CD4-positive, alpha-beta T cell (primary cell): ENCODE results near the gene PRKD2. TPM values are rescaled to one million over a fixed set of nuclear protein-coding genes. Genes with fewer than 3 reads are reported as not detected.

Experiments used
- ATAC-seq: fragments of 200-7000 bp; cut with Tn5 transposase; one replicate; pipeline ENCODE4 v1.10.0; 2022; ENCODE audit warnings: mild to moderate bottlenecking; ENCODE audit not compliant: poor library complexity
- CTCF ChIA-PET: fragments of 350-600 bp; sonication (Branson Sonifier 250); formaldehyde crosslinking; loops from one replicate; lab custom pipeline; 2021; ENCODE audit warnings: antibody characterized with exemption, inconsistent platforms; lab: Charles Lee
- POLR2A ChIA-PET: fragments of 350-600 bp; sonication (Branson Sonifier 250); formaldehyde crosslinking; loops from one replicate; lab custom pipeline; 2021; ENCODE audit warnings: antibody characterized with exemption, inconsistent platforms; lab: Charles Lee
- DNase-seq, 14 experiments: peaks; one replicate each; pipeline ENCODE4 v3.0.0-alpha.2; 2013 to 2020; ENCODE audit warnings: mixed read lengths in 2 of 14
- H3K27ac ChIP-seq, 2 donors: one replicate each; pipeline versions ENCODE4 v1.5.1 to v1.7.0; 2013; ENCODE audit warnings: low read length in 2 of 2, low read depth in 1 of 2, mild to moderate bottlenecking in 1 of 2
- H3K27me3 ChIP-seq, 2 experiments: 1 replicate in 1 of 2; 2 replicates in 1 of 2; pipeline versions ENCODE4 v1.6.1 to v1.7.0; 2013; ENCODE audit warnings: low read length in 2 of 2, control low read depth in 1 of 2, mild to moderate bottlenecking in 1 of 2, moderate library complexity in 1 of 2; ENCODE audit not compliant: insufficient read depth in 2 of 2, control insufficient read depth in 1 of 2
- H3K36me3 ChIP-seq: one replicate; pipeline ENCODE4 v1.6.1; 2013; ENCODE audit warnings: low read length, control low read depth; ENCODE audit not compliant: insufficient read depth
- H3K4me1 ChIP-seq: one replicate; pipeline ENCODE4 v1.6.1; 2013; ENCODE audit warnings: low read length, control low read depth; ENCODE audit not compliant: insufficient read depth
- H3K4me3 ChIP-seq: one replicate; pipeline ENCODE4 v1.5.1; 2013; ENCODE audit warnings: mild to moderate bottlenecking, low read length, moderate library complexity
- H3K9me3 ChIP-seq, 2 experiments: 1 replicate in 1 of 2; 2 replicates in 1 of 2; pipeline versions ENCODE4 v1.6.1 to v1.7.0; 2013; ENCODE audit warnings: low read length in 2 of 2, mild to moderate bottlenecking in 2 of 2, control low read depth in 1 of 2, moderate library complexity in 1 of 2; ENCODE audit not compliant: control insufficient read depth in 1 of 2, insufficient read depth in 1 of 2
- H3K27ac Mint-ChIP-seq: one replicate; pipeline ENCODE4 v1.8.0; 2020; ENCODE audit warnings: mixed read lengths
- H3K27me3 Mint-ChIP-seq: one replicate; pipeline ENCODE4 v1.8.0; 2021; ENCODE audit warnings: mixed read lengths
- H3K36me3 Mint-ChIP-seq: one replicate; pipeline ENCODE4 v1.8.0; 2021; ENCODE audit warnings: low read depth, mixed read lengths
- H3K4me1 Mint-ChIP-seq: one replicate; pipeline ENCODE4 v1.8.0; 2021; ENCODE audit warnings: low read depth, mixed read lengths
- H3K4me3 Mint-ChIP-seq: one replicate; pipeline ENCODE4 v1.8.0; 2020; ENCODE audit warnings: mild to moderate bottlenecking, mixed read lengths
- H3K9me3 Mint-ChIP-seq: one replicate; pipeline ENCODE4 v1.8.0; 2020; ENCODE audit warnings: mixed read lengths
- CTCF ChIP-seq: fragments of 200-600 bp; IDR thresholded peaks from one replicate; pipeline ENCODE4 v1.8.0; 2022; ENCODE audit warnings: antibody characterized with exemption, mild to moderate bottlenecking
- intact Hi-C, 2 experiments: fragments of 100-400 bp; cut with DNase I in 1 of 2; cut with micrococcal nuclease in 1 of 2; formaldehyde crosslinking; loops; one replicate each; pipeline versions ENCODE4 v1.15.1 to v1.9.0; 2023 to 2025; cut with DNase I, micrococcal nuclease
- total RNA-seq, 174 experiments: library from RNA in 2 of 174; stranded (reverse) in 2 of 174; gene quantifications; one replicate each; pipeline ENCODE4 v1.2.3 and lab custom pipeline; 2021 to 2026

Gene PRKD2
- total RNA-seq, 2 experiments from 2014 or later: 105 to 113 TPM

GRCh38 chr19:46718934-46719622 is 2.2 kb upstream of the PRKD2 start:
- ChIA-PET CTCF (interaction anchor here (0.8 to 1.1 kb wide), 3 partner anchors 9 to 12 kb away, joined by 3 to 6 read pairs (median 4); no protein-coding TSS in a partner anchor), POLR2A (interaction anchor here (1.0 to 1.2 kb wide), 3 partner anchors 8 to 58 kb away, joined by 3 to 10 read pairs (median 4); partner anchors contain the start of gene DACT3)
- no peak overlapping the region for H3K4me3 ChIP-seq
- peak in 1 of 14 experiments; percentile 23 for DNase-seq
- Mint-ChIP-seq H3K27me3 (no peaks in the 10 kb centered on the region), H3K4me1 (peaks cover 39% of the 10 kb centered on the region), H3K9me3 (no peaks in the 10 kb centered on the region), H3K36me3 (peaks cover 59% of the 10 kb centered on the region), H3K27ac (peak overlapping the region; percentile 99), H3K4me3 (peak overlapping the region; percentile 99)
- H3K4me1 ChIP-seq: peaks cover 48% of the 10 kb centered on the region
- no peaks in the 10 kb centered on the region for H3K9me3 ChIP-seq
- intact Hi-C loops: loop anchor here in 1 of 2 experiments (10.0 kb wide), 1 partner anchor 516 kb away; the partner anchor contains the start of gene BBC3
- H3K27me3 ChIP-seq: no peaks in the 10 kb centered on the region
- no peak for ATAC-seq
- peaks cover 37% of the 10 kb centered on the region for H3K36me3 ChIP-seq
- H3K27ac ChIP-seq: peak overlapping the region; percentile 86 to 91
- no peak for TF ChIP-seq CTCF

- peaks cover 39% of the 10 kb centered on the region for H3K4me1 Mint-ChIP-seq
- intact Hi-C loops: loop anchor here in 1 of 2 experiments (10.0 kb wide), 1 partner anchor 516 kb away; the partner anchor contains the start of gene BBC3
- peak overlapping the region; percentile 99 for H3K4me3 Mint-ChIP-seq
- POLR2A ChIA-PET: interaction anchor here (0.6 to 1.2 kb wide), 8 partner anchors 9 to 395 kb away, joined by 3 to 10 read pairs (median 4); partner anchors contain the start of genes CALM3, DACT3 and ZC3H4
- CTCF ChIA-PET: interaction anchor here (1.1 kb wide), 2 partner anchors 10 to 14 kb away, joined by 6 to 10 read pairs; no protein-coding TSS in a partner anchor
- no peaks in the 10 kb centered on the region for H3K9me3 ChIP-seq
- no peaks in the 10 kb centered on the region for H3K27me3 Mint-ChIP-seq
- peaks cover 53% of the 10 kb centered on the region for H3K4me1 ChIP-seq
- DNase-seq: peak; percentile 22 to 85 (median 51)
- H3K36me3 ChIP-seq: peaks cover 32% of the 10 kb centered on the region
- H3K27ac Mint-ChIP-seq: peak overlapping the region; percentile 99
- H3K9me3 Mint-ChIP-seq: no peaks in the 10 kb centered on the region
- peak overlapping the region; percentile 96 for H3K4me3 ChIP-seq
- H3K27me3 ChIP-seq: no peaks in the 10 kb centered on the region
- H3K27ac ChIP-seq: peak overlapping the region; percentile 86 to 91
- peak; percentile 32 for ATAC-seq
- TF ChIP-seq CTCF: no peak
- H3K36me3 Mint-ChIP-seq: peaks cover 64% of the 10 kb centered on the region
These were observed 1.4 kb upstream of the PRKD2 start for GRCh38 chr19:46718157-46718933.

GRCh38 chr19:46717716-46718143 is 816 bp upstream of the PRKD2 start:
- no peaks in the 10 kb centered on the region for H3K27me3 Mint-ChIP-seq
- peak overlapping the region; percentile 96 for H3K4me3 ChIP-seq
- H3K9me3 Mint-ChIP-seq: no peaks in the 10 kb centered on the region
- H3K4me3 Mint-ChIP-seq: peak overlapping the region; percentile 99
- POLR2A ChIA-PET: interaction anchor here (0.6 to 1.2 kb wide), 7 partner anchors 9 to 396 kb away, joined by 3 to 10 read pairs (median 4); partner anchors contain the start of genes CALM3, DACT3 and ZC3H4
- H3K27ac ChIP-seq: peak overlapping the region; percentile 86 to 91
- ATAC-seq (peak; percentile 11), DNase-seq (peak in 4 of 14 experiments; percentile 14 to 54 (median 46))
- H3K36me3 Mint-ChIP-seq: peaks cover 67% of the 10 kb centered on the region
- intact Hi-C loops: loop anchor here in 1 of 2 experiments (10.0 kb wide), 1 partner anchor 517 kb away; the partner anchor contains the start of gene BBC3
- CTCF ChIA-PET: interaction anchor here (1.1 kb wide), 2 partner anchors 11 to 13 kb away, joined by 6 to 10 read pairs; no protein-coding TSS in a partner anchor
- H3K4me1 Mint-ChIP-seq: peaks cover 40% of the 10 kb centered on the region
- peak overlapping the region; percentile 99 for H3K27ac Mint-ChIP-seq
- H3K9me3 ChIP-seq: no peaks in the 10 kb centered on the region
- H3K36me3 ChIP-seq: peaks cover 26% of the 10 kb centered on the region
- TF ChIP-seq CTCF: no peak
- H3K27me3 ChIP-seq: no peaks in the 10 kb centered on the region
- peaks cover 54% of the 10 kb centered on the region for H3K4me1 ChIP-seq
